ENCODE data around the gene LMNTD2. TPM values are rescaled to one million over a fixed set of nuclear protein-coding genes. Genes with fewer than 3 reads are reported as not detected.
A peak's percentile ranks its signal among the peaks of the same experiment; 100 is the strongest.

LMNTD2 gene
- total and polyA plus RNA-seq, 2 experiments from 2014 or later, result 7.3 to 15.9 TPM

DNA sequence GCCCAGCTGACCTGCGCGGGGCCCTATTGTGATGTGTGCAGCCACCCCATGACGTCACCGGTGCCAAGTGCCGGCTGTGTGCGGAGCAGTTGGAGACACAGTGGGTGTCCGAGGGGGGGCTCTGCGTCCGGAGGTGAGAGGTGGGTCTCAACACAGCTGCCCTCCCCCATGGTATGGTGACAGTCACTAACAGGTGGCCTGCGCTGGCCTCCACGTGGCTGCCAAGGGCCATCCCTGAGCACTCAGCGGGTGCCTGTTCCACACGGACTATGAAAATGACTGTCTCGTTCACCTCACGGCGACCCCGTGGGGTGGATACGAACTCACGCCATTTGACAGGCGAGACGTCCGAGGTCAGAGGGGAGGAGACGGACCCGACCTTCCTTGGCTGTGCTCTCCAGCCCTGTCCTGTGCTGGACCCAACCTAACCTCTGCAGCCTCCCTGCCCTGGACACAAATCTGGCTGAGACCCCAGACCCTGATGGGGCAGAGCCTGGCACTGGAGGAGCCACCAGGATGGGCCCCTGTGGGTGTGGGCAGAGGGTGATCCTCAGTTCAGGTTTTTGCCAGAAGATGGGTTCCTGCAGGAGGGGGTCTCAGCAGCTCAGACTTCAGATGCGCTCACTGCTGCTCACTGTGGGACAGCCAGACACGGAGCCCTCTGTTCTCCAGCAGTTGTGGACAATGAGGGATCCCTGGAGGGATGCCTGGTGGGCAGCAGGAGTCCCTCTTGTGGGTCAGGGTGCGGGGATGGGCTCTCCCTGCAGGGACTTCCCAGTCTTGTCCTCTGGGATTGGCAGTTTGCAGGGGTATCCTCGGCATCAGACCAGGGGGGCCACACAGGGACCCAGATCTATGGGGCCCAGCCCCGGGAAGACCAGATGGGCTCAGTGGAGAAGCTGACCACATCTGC, 31.5 kb downstream of the LMNTD2 start:
- peaks cover 2% of the 10 kb centered on the region for H3K4me1 ChIP-seq (ENCODE audit: insufficient read depth)
- WGBS (ENCODE audit: low lambda C conversion rate, missing lambda C conversion rate), result 81% methylated on average over 29 of the region's 29 CpGs
- TF ChIP-seq, protein P1, sequence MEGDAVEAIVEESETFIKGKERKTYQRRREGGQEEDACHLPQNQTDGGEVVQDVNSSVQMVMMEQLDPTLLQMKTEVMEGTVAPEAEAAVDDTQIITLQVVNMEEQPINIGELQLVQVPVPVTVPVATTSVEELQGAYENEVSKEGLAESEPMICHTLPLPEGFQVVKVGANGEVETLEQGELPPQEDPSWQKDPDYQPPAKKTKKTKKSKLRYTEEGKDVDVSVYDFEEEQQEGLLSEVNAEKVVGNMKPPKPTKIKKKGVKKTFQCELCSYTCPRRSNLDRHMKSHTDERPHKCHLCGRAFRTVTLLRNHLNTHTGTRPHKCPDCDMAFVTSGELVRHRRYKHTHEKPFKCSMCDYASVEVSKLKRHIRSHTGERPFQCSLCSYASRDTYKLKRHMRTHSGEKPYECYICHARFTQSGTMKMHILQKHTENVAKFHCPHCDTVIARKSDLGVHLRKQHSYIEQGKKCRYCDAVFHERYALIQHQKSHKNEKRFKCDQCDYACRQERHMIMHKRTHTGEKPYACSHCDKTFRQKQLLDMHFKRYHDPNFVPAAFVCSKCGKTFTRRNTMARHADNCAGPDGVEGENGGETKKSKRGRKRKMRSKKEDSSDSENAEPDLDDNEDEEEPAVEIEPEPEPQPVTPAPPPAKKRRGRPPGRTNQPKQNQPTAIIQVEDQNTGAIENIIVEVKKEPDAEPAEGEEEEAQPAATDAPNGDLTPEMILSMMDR (IDR thresholded peaks at IDR 0.05; ENCODE audit: poor library complexity), result no peak
- TF ChIP-seq EZH2phosphoT487 (IDR thresholded peaks at IDR 0.05; ENCODE audit: low read depth, severe bottlenecking, unreplicated experiment) (no peak), EZH2 (IDR thresholded peaks at IDR 0.05; ENCODE audit: borderline replicate concordance) (no peak)
- H3K4me2 ChIP-seq, result no peak overlapping the region
- no peak overlapping the region for H3K4me3 ChIP-seq
- no peak overlapping the region for H2AFZ ChIP-seq
- DNase-seq (ENCODE audit: low spot score), result peak; percentile 6
- peaks cover 7% of the 10 kb centered on the region for H4K20me1 ChIP-seq (ENCODE audit: insufficient read depth, poor library complexity, severe bottlenecking)
- H3K9me3 ChIP-seq (ENCODE audit: low read depth), result no peaks in the 10 kb centered on the region
- no peaks in the 10 kb centered on the region for H3K27me3 ChIP-seq
- H3K79me2 ChIP-seq, result peaks cover 1% of the 10 kb centered on the region
- no peaks in the 10 kb centered on the region for H3K9me2 ChIP-seq (replicated peaks; ENCODE audit: insufficient read depth)
- H3K27ac ChIP-seq, result no peak overlapping the region
- no peaks in the 10 kb centered on the region for H3K36me3 ChIP-seq (replicated peaks; ENCODE audit: insufficient read depth, low read depth)

DNA sequence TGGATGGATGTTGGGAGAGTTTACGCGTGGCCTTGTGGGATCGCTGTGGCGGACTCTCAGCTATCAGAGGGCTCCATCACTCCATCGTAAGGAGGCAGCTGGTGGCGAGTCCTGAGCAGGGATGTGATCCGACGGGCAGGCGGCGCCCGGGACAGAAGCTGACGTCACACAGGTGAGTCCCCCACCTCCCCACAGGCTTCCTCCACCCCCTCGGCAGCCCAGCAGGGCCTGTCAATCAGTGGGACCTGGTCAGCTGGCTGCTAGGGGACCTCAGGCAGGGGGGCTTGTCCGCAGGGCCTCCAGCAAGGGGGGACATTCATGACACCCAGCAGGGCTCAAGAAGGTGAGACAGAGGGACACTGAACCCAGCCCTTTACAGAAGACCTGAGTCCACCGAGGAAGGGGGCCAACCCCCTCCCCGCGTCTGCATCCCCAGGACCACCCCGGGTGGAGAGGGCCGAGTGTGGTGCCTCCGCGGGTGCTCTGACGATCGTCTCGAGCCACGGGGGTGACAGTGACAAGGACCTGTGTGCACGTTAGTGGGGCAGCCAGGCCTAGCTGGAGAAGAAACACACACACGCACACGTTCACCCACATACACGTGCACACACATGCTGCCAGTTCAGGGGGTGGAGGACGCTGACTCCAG, 32.2 kb downstream of the LMNTD2 start:
- peak; percentile 3 for DNase-seq (ENCODE audit: low spot score)
- TF ChIP-seq EZH2 (IDR thresholded peaks at IDR 0.05; ENCODE audit: borderline replicate concordance) (no peak), EZH2phosphoT487 (IDR thresholded peaks at IDR 0.05; ENCODE audit: low read depth, severe bottlenecking, unreplicated experiment) (no peak)
- TF ChIP-seq, protein P1 (IDR thresholded peaks at IDR 0.05; ENCODE audit: poor library complexity), result no peak
- H3K9me3 ChIP-seq (ENCODE audit: low read depth), result no peaks in the 10 kb centered on the region
- no peak overlapping the region for H3K4me3 ChIP-seq
- no peak overlapping the region for H3K27ac ChIP-seq
- no peaks in the 10 kb centered on the region for H3K4me1 ChIP-seq (ENCODE audit: insufficient read depth)
- H4K20me1 ChIP-seq (ENCODE audit: insufficient read depth, poor library complexity, severe bottlenecking), result no peaks in the 10 kb centered on the region
- no peaks in the 10 kb centered on the region for H3K27me3 ChIP-seq
- H3K79me2 ChIP-seq, result no peaks in the 10 kb centered on the region
- H2AFZ ChIP-seq, result no peak overlapping the region
- no peaks in the 10 kb centered on the region for H3K36me3 ChIP-seq (replicated peaks; ENCODE audit: insufficient read depth, low read depth)
- H3K4me2 ChIP-seq, result no peak overlapping the region
- WGBS (ENCODE audit: low lambda C conversion rate, missing lambda C conversion rate), result 94% methylated on average over 27 of the region's 30 CpGs
- H3K9me2 ChIP-seq (replicated peaks; ENCODE audit: insufficient read depth), result no peaks in the 10 kb centered on the region

DNA sequence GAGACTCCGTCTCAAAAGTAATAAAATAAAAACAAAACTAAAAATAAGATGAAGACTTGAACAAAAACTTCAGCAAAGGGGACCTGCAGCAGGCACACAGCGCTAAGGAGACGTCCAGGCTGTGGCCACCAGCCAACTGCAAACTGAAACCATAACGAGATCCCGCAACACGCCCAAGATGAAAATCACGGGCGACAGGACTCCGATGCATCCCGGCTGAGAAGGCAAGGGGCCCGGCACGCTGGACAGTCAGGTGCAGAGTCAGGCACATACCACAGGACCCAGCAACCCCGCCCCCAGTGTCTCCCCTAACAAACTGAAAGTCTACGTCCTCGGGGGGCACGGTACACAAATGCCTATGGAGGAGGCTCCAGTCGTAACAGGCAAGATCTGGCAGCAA, 34.3 kb downstream of the LMNTD2 start:
- Histone ChIP-seq H3K4me3 (no peak overlapping the region), H3K79me2 (no peaks in the 10 kb centered on the region), H3K9me2 (replicated peaks; ENCODE audit: insufficient read depth) (no peaks in the 10 kb centered on the region), H3K36me3 (replicated peaks; ENCODE audit: insufficient read depth, low read depth) (no peaks in the 10 kb centered on the region), H3K27me3 (no peaks in the 10 kb centered on the region), H4K20me1 (ENCODE audit: insufficient read depth, poor library complexity, severe bottlenecking) (no peaks in the 10 kb centered on the region), H3K4me2 (no peak overlapping the region), H3K4me1 (ENCODE audit: insufficient read depth) (no peaks in the 10 kb centered on the region), H2AFZ (no peak overlapping the region), H3K9me3 (ENCODE audit: low read depth) (no peaks in the 10 kb centered on the region), H3K27ac (no peak overlapping the region)
- WGBS (ENCODE audit: low lambda C conversion rate, missing lambda C conversion rate), result 80% methylated on average over 16 of the region's 17 CpGs
- peak; percentile 2 for DNase-seq (ENCODE audit: low spot score)
- TF ChIP-seq EZH2 (IDR thresholded peaks at IDR 0.05; ENCODE audit: borderline replicate concordance) (no peak), EZH2phosphoT487 (IDR thresholded peaks at IDR 0.05; ENCODE audit: low read depth, severe bottlenecking, unreplicated experiment) (no peak)
- TF ChIP-seq, protein P1 (IDR thresholded peaks at IDR 0.05; ENCODE audit: poor library complexity), result no peak
